HEK293T (cell line): Measurements from ENCODE around the gene KLK8.
A peak's percentile ranks its signal among the peaks of the same experiment; 100 is the strongest.

ENCODE experiments used
- CTCF ChIA-PET: fragments of 350-600 bp; formaldehyde crosslinking; extraction: SDS; loops from one replicate; lab custom pipeline; 2021; ENCODE audit warnings: antibody characterized with exemption, inconsistent platforms; lab: Yijun Ruan, JAX
- POLR2A ChIA-PET: fragments of 350-600 bp; formaldehyde crosslinking; extraction: SDS; loops from one replicate; lab custom pipeline; 2020; ENCODE audit warnings: antibody characterized with exemption, inconsistent platforms; lab: Yijun Ruan, JAX
- DNase-seq: peaks from one replicate; pipeline ENCODE4 v3.0.0; 2012; ENCODE audit warnings: mixed read lengths; ENCODE audit errors: extremely low spot score
- ARNT ChIP-seq: fragments of 450-650 bp; IDR thresholded peaks from 2 replicates; pipeline ENCODE4 v1.6.1; 2017; ENCODE audit warnings: mild to moderate bottlenecking
- BHLHE40 ChIP-seq: fragments of 450-650 bp; IDR thresholded peaks from 2 replicates; pipeline ENCODE4 v1.6.1; 2016; ENCODE audit warnings: mild to moderate bottlenecking, moderate library complexity, borderline replicate concordance
- CTBP1 ChIP-seq: fragments of 450-650 bp; IDR thresholded peaks from 2 replicates; pipeline ENCODE4 v1.6.1; 2016; ENCODE audit warnings: borderline replicate concordance
- ELF4 ChIP-seq: fragments of 450-650 bp; IDR thresholded peaks from 2 replicates; pipeline ENCODE4 v1.6.1; 2017; ENCODE audit warnings: antibody characterized with exemption
- FOXA1 ChIP-seq: fragments of 450-650 bp; IDR thresholded peaks from 2 replicates; pipeline ENCODE4 v1.6.1; 2016; ENCODE audit warnings: mild to moderate bottlenecking
- FOXK2 ChIP-seq: fragments of 450-650 bp; IDR thresholded peaks from 2 replicates; pipeline ENCODE4 v1.6.1; 2016; ENCODE audit warnings: mild to moderate bottlenecking
- FOXM1 ChIP-seq: fragments of 450-650 bp; IDR thresholded peaks from 2 replicates; pipeline ENCODE4 v1.6.1; 2017; ENCODE audit warnings: mild to moderate bottlenecking, borderline replicate concordance
- HDGF ChIP-seq: fragments of 450-650 bp; IDR thresholded peaks from 2 replicates; pipeline ENCODE4 v1.6.1; 2017; ENCODE audit warnings: antibody characterized with exemption, borderline replicate concordance
- L3MBTL2 ChIP-seq: fragments of 450-650 bp; conservative IDR thresholded peaks from 2 replicates; pipeline ENCODE4 v1.6.1; 2016; ENCODE audit warnings: mild to moderate bottlenecking
- LEF1 ChIP-seq: fragments of 450-650 bp; IDR thresholded peaks from 2 replicates; pipeline ENCODE4 v1.6.1; 2017; ENCODE audit warnings: mild to moderate bottlenecking, borderline replicate concordance
- NFRKB ChIP-seq: fragments of 450-650 bp; IDR thresholded peaks from 2 replicates; pipeline ENCODE4 v1.6.1; 2016; ENCODE audit warnings: mild to moderate bottlenecking, moderate library complexity
- PKNOX1 ChIP-seq: fragments of 450-650 bp; IDR thresholded peaks from 2 replicates; pipeline ENCODE4 v1.6.1; 2016
- SP1 ChIP-seq: fragments of 450-650 bp; IDR thresholded peaks from 2 replicates; pipeline ENCODE4 v1.6.1; 2017
- SUZ12 ChIP-seq: fragments of 450-650 bp; IDR thresholded peaks from 2 replicates; pipeline ENCODE4 v1.6.1; 2016; ENCODE audit warnings: mild to moderate bottlenecking
- TARDBP ChIP-seq: fragments of 450-650 bp; IDR thresholded peaks from 2 replicates; pipeline ENCODE4 v1.6.1; 2016
- ZNF384 ChIP-seq: fragments of 450-650 bp; IDR thresholded peaks from 2 replicates; pipeline ENCODE4 v1.6.1; 2016

Gene KLK8

GRCh38 chr19:51003316-51003715, 1.9 kb upstream of the KLK8 start:
- DNase-seq = no peak
- TF ChIP-seq FOXM1 = no peak
- no peak for TF ChIP-seq ZNF384
- TF ChIP-seq BHLHE40 = no peak
- no peak for TF ChIP-seq NFRKB
- TF ChIP-seq ELF4 = no peak
- no peak for TF ChIP-seq CTBP1
- TF ChIP-seq LEF1 = no peak
- no peak for TF ChIP-seq FOXA1
- TF ChIP-seq HDGF = no peak
- TF ChIP-seq TARDBP = no peak
- no peak for TF ChIP-seq L3MBTL2
- ChIA-PET CTCF (no interaction called here), POLR2A (no interaction called here)

- CTCF ChIA-PET = interaction anchor here (0.7 kb wide), 1 partner anchor 94 kb away, joined by 4 read pairs; no protein-coding TSS in a partner anchor
- DNase-seq = peak; percentile 97
- POLR2A ChIA-PET = interaction anchor here (0.9 to 1.2 kb wide), 2 partner anchors 14 to 197 kb away, joined by 3 read pairs; no protein-coding TSS in a partner anchor
- TF ChIP-seq ZNF384 (no peak), FOXM1 (no peak), L3MBTL2 (no peak; the same call in 1 of the 2 replicates), ELF4 (no peak), BHLHE40 (no peak), ARNT (no peak), PKNOX1 (no peak), HDGF (no peak), FOXA1 (no peak), TARDBP (no peak), LEF1 (no peak), NFRKB (no peak), FOXK2 (no peak), SP1 (no peak), CTBP1 (no peak), SUZ12 (no peak)
These were observed 1.3 kb upstream of the KLK8 start for GRCh38 chr19:51002542-51003311.

GRCh38 chr19:51002089-51002532, 707 bp upstream of the KLK8 start:
- ChIA-PET CTCF (interaction anchor here (0.7 kb wide), 1 partner anchor 95 kb away, joined by 4 read pairs; no protein-coding TSS in a partner anchor), POLR2A (interaction anchor here (0.9 to 1.2 kb wide), 2 partner anchors 15 to 197 kb away, joined by 3 read pairs; no protein-coding TSS in a partner anchor)
- TF ChIP-seq ZNF384 (no peak), LEF1 (no peak), HDGF (no peak), NFRKB (no peak), CTBP1 (no peak), PKNOX1 (no peak), BHLHE40 (no peak), FOXK2 (no peak), ELF4 (no peak)
- no peak for DNase-seq

GRCh38 chr19:51000981-51001380, 423 bp downstream of the KLK8 start:
- DNase-seq = no peak
- CTCF ChIA-PET = interaction anchor here (0.7 kb wide), 1 partner anchor 8 kb away, joined by 3 read pairs; no protein-coding TSS in a partner anchor
- POLR2A ChIA-PET = no interaction called here
- TF ChIP-seq ELF4 (no peak), FOXK2 (no peak), CTBP1 (no peak), TARDBP (no peak), FOXM1 (no peak), SP1 (no peak), L3MBTL2 (no peak), ARNT (no peak), BHLHE40 (no peak), HDGF (no peak), PKNOX1 (no peak), ZNF384 (no peak), LEF1 (no peak), NFRKB (no peak), SUZ12 (no peak), FOXA1 (no peak)

- TF ChIP-seq ARNT (no peak), FOXM1 (no peak), FOXA1 (no peak), NFRKB (no peak), HDGF (no peak), LEF1 (no peak), BHLHE40 (no peak), TARDBP (no peak), SP1 (no peak), SUZ12 (no peak), L3MBTL2 (no peak), PKNOX1 (no peak), FOXK2 (no peak), ZNF384 (no peak)
- DNase-seq = no peak
- POLR2A ChIA-PET = no interaction called here
- CTCF ChIA-PET = no interaction called here
These were observed 978 bp downstream of the KLK8 start for GRCh38 chr19:51000426-51000825.
